ENCODE data around the gene EYA4.

The EYA4 gene

DNA sequence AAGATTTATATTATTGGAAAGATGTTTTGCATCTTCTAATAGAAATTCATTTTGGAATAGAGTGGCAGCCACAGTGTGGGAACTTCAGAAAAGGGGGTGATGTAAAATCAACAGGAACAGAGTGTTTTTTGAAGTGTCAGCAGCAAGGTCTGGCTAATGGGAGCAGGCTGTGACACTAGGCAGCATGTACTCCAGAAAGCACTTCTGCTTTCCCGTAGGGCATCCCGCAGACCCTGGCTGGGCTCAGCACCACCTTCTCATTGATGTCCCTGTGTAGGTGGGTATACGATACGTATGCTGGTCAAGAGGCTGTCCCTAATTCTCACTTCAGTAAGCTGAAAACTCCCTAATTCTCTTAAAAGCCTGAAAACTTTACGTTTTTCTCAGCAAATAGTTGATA, 74.7 kb downstream of the EYA4 start:
- no peak overlapping the region for H3K4me3 ChIP-seq (ENCODE audit: low read depth in 1 of 2, low read length in 1 of 2)
- H3K4me1 ChIP-seq (ENCODE audit: control insufficient read depth in 1 of 2, insufficient read depth in 1 of 2, low read depth in 1 of 2, low read length in 1 of 2) = no peaks in the 10 kb centered on the region
- TF ChIP-seq, protein P1, sequence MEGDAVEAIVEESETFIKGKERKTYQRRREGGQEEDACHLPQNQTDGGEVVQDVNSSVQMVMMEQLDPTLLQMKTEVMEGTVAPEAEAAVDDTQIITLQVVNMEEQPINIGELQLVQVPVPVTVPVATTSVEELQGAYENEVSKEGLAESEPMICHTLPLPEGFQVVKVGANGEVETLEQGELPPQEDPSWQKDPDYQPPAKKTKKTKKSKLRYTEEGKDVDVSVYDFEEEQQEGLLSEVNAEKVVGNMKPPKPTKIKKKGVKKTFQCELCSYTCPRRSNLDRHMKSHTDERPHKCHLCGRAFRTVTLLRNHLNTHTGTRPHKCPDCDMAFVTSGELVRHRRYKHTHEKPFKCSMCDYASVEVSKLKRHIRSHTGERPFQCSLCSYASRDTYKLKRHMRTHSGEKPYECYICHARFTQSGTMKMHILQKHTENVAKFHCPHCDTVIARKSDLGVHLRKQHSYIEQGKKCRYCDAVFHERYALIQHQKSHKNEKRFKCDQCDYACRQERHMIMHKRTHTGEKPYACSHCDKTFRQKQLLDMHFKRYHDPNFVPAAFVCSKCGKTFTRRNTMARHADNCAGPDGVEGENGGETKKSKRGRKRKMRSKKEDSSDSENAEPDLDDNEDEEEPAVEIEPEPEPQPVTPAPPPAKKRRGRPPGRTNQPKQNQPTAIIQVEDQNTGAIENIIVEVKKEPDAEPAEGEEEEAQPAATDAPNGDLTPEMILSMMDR (IDR thresholded peaks at IDR 0.05) = no peak
- no peaks in the 10 kb centered on the region for H3K9me3 ChIP-seq
- no peaks in the 10 kb centered on the region for H3K36me3 ChIP-seq
- H3K27me3 ChIP-seq = no peaks in the 10 kb centered on the region
- no peak overlapping the region for H3K27ac ChIP-seq

DNA sequence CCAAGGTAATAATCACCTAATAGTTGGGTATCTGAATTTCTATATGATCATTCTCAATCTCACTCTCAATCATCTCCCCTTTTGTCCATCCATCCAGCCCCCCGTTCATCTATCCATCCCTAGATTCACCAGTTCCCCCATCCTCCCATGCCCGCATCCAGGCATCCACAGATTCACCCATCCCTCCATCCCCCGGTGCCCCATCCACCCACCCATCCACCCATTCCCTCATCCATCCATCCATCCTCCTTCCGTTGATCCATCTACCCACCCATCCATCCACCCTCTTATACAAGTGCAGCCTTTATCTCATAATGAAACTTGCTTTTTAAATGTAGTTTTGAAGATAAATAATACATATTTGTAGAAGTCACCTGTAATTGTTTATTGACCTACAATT, 76.5 kb downstream of the EYA4 start:
- no peaks in the 10 kb centered on the region for H3K4me1 ChIP-seq (ENCODE audit: control insufficient read depth in 1 of 2, insufficient read depth in 1 of 2, low read depth in 1 of 2, low read length in 1 of 2)
- no peaks in the 10 kb centered on the region for H3K36me3 ChIP-seq
- H3K27ac ChIP-seq = no peak overlapping the region
- H3K9me3 ChIP-seq = no peaks in the 10 kb centered on the region
- no peak overlapping the region for H3K4me3 ChIP-seq (ENCODE audit: low read depth in 1 of 2, low read length in 1 of 2)
- H3K27me3 ChIP-seq = no peaks in the 10 kb centered on the region
- TF ChIP-seq, protein P1 (IDR thresholded peaks at IDR 0.05) = no peak

- Histone ChIP-seq H3K9me3 (no peaks in the 10 kb centered on the region), H3K4me3 (ENCODE audit: low read depth in 1 of 2, low read length in 1 of 2) (no peak overlapping the region), H3K4me1 (ENCODE audit: control insufficient read depth in 1 of 2, insufficient read depth in 1 of 2, low read depth in 1 of 2, low read length in 1 of 2) (no peaks in the 10 kb centered on the region), H3K36me3 (no peaks in the 10 kb centered on the region), H3K27me3 (no peaks in the 10 kb centered on the region), H3K27ac (no peak overlapping the region)
- TF ChIP-seq, protein P1 (IDR thresholded peaks at IDR 0.05) = no peak
Measured at GRCh38 chr6:133326584-133326983, 85.4 kb downstream of the EYA4 start.

- TF ChIP-seq, protein P1 (IDR thresholded peaks at IDR 0.05) = no peak
- H3K4me1 ChIP-seq (ENCODE audit: control insufficient read depth in 1 of 2, insufficient read depth in 1 of 2, low read depth in 1 of 2, low read length in 1 of 2) = no peaks in the 10 kb centered on the region
Measured at GRCh38 chr6:133333852-133334251, 92.7 kb downstream of the EYA4 start.

GRCh38 chr6:133337308-133337707, 96.2 kb downstream of the EYA4 start:
- no peak overlapping the region for H3K27ac ChIP-seq

More at GRCh38 chr6:133333852-133334251, 92.7 kb downstream of the EYA4 start:
- no peaks in the 10 kb centered on the region for H3K36me3 ChIP-seq
- no peak overlapping the region for H3K4me3 ChIP-seq (ENCODE audit: low read depth in 1 of 2, low read length in 1 of 2)
- no peak overlapping the region for H3K27ac ChIP-seq
- H3K27me3 ChIP-seq = no peaks in the 10 kb centered on the region
- H3K9me3 ChIP-seq = no peaks in the 10 kb centered on the region

More at GRCh38 chr6:133337308-133337707, 96.2 kb downstream of the EYA4 start:
- Histone ChIP-seq H3K9me3 (no peaks in the 10 kb centered on the region), H3K4me1 (ENCODE audit: control insufficient read depth in 1 of 2, insufficient read depth in 1 of 2, low read depth in 1 of 2, low read length in 1 of 2) (no peaks in the 10 kb centered on the region), H3K27me3 (no peaks in the 10 kb centered on the region), H3K4me3 (ENCODE audit: low read depth in 1 of 2, low read length in 1 of 2) (no peak overlapping the region), H3K36me3 (no peaks in the 10 kb centered on the region)
- TF ChIP-seq, protein P1 (IDR thresholded peaks at IDR 0.05) = no peak

All from neutrophil (primary cell).